Measurements from ENCODE around the gene GUCA1A.

The GUCA1A gene

GRCh38 chr6:42156638-42157037 lies 16.5 kb upstream of the GUCA1A start:
- POLR2A ChIA-PET = no interaction called here
- CTCF ChIA-PET = interaction anchor here (0.7 to 2.2 kb wide), 4 partner anchors 10 to 391 kb away, joined by 3 to 16 read pairs (median 3); no protein-coding TSS in a partner anchor

GRCh38 chr6:42158011-42158410 lies 15.2 kb upstream of the GUCA1A start:
- ChIA-PET POLR2A (no interaction called here), CTCF (no interaction called here)
- TF ChIP-seq CTCF (IDR thresholded peaks at IDR 0.05; ENCODE audit: insufficient read depth, low read length, missing control alignments) = no peak
- DNase-seq (ENCODE audit: low read depth, low spot score) = no peak
- no peak overlapping the region for H3K4me3 ChIP-seq (ENCODE audit: low read depth, low read length)

More at GRCh38 chr6:42156638-42157037, 16.5 kb upstream of the GUCA1A start:
- no peak for TF ChIP-seq CTCF (IDR thresholded peaks at IDR 0.05; ENCODE audit: insufficient read depth, low read length, missing control alignments)
- H3K4me3 ChIP-seq (ENCODE audit: low read depth, low read length) = no peak overlapping the region
- no peak for DNase-seq (ENCODE audit: low read depth, low spot score)

GRCh38 chr6:42158631-42159030 lies 14.5 kb upstream of the GUCA1A start:
- no peak overlapping the region for H3K4me3 ChIP-seq (ENCODE audit: low read depth, low read length)
- CTCF ChIA-PET = no interaction called here
- POLR2A ChIA-PET = no interaction called here
- no peak for TF ChIP-seq CTCF (IDR thresholded peaks at IDR 0.05; ENCODE audit: insufficient read depth, low read length, missing control alignments)
- DNase-seq (ENCODE audit: low read depth, low spot score) = no peak

- ChIA-PET CTCF (no interaction called here), POLR2A (no interaction called here)
- TF ChIP-seq CTCF (IDR thresholded peaks at IDR 0.05; ENCODE audit: insufficient read depth, low read length, missing control alignments) = no peak
- H3K4me3 ChIP-seq (ENCODE audit: low read depth, low read length) = no peak overlapping the region
- no peak for DNase-seq (ENCODE audit: low read depth, low spot score)
Observed at GRCh38 chr6:42159431-42160024, 13.6 kb upstream of the GUCA1A start.

- CTCF ChIA-PET = interaction anchor here (1.2 to 14.3 kb wide), 5 partner anchors 17 to 795 kb away, joined by 3 to 276 read pairs (median 4); no protein-coding TSS in a partner anchor
- no peak for DNase-seq (ENCODE audit: low read depth, low spot score)
- no peak for TF ChIP-seq CTCF (IDR thresholded peaks at IDR 0.05; ENCODE audit: insufficient read depth, low read length, missing control alignments)
- H3K4me3 ChIP-seq (ENCODE audit: low read depth, low read length) = no peak overlapping the region
- POLR2A ChIA-PET = no interaction called here
Observed at GRCh38 chr6:42162384-42162783, 10.8 kb upstream of the GUCA1A start.

- ChIA-PET CTCF (interaction anchor here (1.3 to 14.3 kb wide), 4 partner anchors 26 to 795 kb away, joined by 3 to 276 read pairs (median 40); no protein-coding TSS in a partner anchor), POLR2A (no interaction called here)
- DNase-seq (ENCODE audit: low read depth, low spot score) = no peak
- no peak for TF ChIP-seq CTCF (IDR thresholded peaks at IDR 0.05; ENCODE audit: insufficient read depth, low read length, missing control alignments)
- no peak overlapping the region for H3K4me3 ChIP-seq (ENCODE audit: low read depth, low read length)
Observed at GRCh38 chr6:42162812-42163211, 10.4 kb upstream of the GUCA1A start.
